Bronchial epithelial cell (primary cell): ENCODE measurements around the gene KRTAP10-5. TPM values are rescaled to one million over a fixed set of nuclear protein-coding genes. Genes with fewer than 3 reads are reported as not detected.

Source experiments
- DNase-seq: peaks from one replicate; pipeline ENCODE4 v3.0.0-alpha.2; 2010; ENCODE audit warnings: low read depth
- FAIRE-seq: peaks from 2 replicates; lab custom pipeline; 2011; peaks lifted over from hg19 to GRCh38; lab: Jason Lieb, UNC
- H3K27me3 ChIP-seq: 2 replicates; pipeline ENCODE4 v1.5.1; 2011; ENCODE audit warnings: low read length; ENCODE audit not compliant: control insufficient read depth, insufficient read depth
- H3K36me3 ChIP-seq: 2 replicates; pipeline ENCODE4 v1.5.1; 2011; ENCODE audit warnings: low read length; ENCODE audit not compliant: control insufficient read depth, insufficient read depth
- H3K4me3 ChIP-seq: 2 replicates; pipeline ENCODE4 v1.5.1; 2011; ENCODE audit warnings: mild to moderate bottlenecking, low read depth, low read length, control low read depth
- total RNA-seq: library from RNA; depleted of rRNA; stranded (reverse); fragments of >200 nt; gene quantifications from 2 replicates; pipeline ENCODE4 v1.2.1, GENCODE V29; 2014
- TF ChIP-seq, protein P1 (sequence below): IDR thresholded peaks from 2 replicates; pipeline ENCODE4 v1.5.1; 2011; ENCODE audit warnings: mild to moderate bottlenecking, moderate library complexity, low read length, control low read depth, inconsistent platforms; ENCODE audit not compliant: insufficient read depth, severe bottlenecking

KRTAP10-5 gene
- total RNA-seq, 1 donor from 2014 or later = not detected

DNA sequence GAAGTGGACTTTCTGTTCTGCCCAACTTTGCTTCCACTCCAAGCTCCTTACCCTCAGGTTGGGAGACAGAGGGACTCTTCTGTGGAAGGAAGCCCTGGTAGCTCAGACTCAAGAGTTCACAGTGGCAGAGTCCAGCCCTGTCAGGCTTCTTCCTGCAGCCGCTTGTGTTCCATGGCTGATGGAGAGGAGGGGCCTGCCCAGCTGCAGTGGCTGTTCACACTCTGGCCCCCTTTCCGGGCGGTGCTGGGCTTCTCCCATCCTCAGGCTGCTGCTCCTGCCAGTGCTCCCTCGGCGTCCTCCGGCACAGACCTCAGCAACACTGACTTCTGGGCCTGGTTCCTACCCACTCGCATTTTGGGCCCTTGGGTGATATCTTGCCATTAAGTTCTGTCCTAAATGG is 44.4 kb downstream of the KRTAP10-5 start:
- H3K27me3 ChIP-seq = no peaks in the 10 kb centered on the region
- H3K36me3 ChIP-seq = no peaks in the 10 kb centered on the region
- no peak overlapping the region for H3K4me3 ChIP-seq
- TF ChIP-seq, protein P1, sequence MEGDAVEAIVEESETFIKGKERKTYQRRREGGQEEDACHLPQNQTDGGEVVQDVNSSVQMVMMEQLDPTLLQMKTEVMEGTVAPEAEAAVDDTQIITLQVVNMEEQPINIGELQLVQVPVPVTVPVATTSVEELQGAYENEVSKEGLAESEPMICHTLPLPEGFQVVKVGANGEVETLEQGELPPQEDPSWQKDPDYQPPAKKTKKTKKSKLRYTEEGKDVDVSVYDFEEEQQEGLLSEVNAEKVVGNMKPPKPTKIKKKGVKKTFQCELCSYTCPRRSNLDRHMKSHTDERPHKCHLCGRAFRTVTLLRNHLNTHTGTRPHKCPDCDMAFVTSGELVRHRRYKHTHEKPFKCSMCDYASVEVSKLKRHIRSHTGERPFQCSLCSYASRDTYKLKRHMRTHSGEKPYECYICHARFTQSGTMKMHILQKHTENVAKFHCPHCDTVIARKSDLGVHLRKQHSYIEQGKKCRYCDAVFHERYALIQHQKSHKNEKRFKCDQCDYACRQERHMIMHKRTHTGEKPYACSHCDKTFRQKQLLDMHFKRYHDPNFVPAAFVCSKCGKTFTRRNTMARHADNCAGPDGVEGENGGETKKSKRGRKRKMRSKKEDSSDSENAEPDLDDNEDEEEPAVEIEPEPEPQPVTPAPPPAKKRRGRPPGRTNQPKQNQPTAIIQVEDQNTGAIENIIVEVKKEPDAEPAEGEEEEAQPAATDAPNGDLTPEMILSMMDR = no peak
- DNase-seq (no peak), FAIRE-seq (no peak)

DNA sequence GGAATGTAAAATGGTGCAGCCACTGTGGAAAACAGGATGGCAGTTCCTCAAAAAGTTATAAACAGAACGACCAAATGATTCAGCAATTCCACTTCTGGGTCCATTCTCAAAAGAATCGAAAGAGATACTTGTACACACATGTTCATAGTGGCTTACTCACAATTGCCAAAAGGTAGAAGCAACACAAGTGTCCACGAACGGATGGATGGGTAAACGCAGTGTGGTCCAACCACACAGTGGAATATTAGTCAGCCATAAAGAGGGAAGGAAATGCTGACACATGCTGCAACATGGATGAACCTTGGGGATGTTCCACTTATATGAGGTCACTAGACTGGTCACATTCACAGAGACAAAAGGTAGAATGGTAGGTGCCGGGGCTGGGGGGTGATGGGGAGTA is 45.7 kb downstream of the KRTAP10-5 start:
- no peaks in the 10 kb centered on the region for H3K27me3 ChIP-seq
- TF ChIP-seq, protein P1 = no peak
- DNase-seq (no peak), FAIRE-seq (no peak)
- H3K4me3 ChIP-seq = no peak overlapping the region
- no peaks in the 10 kb centered on the region for H3K36me3 ChIP-seq

- H3K4me3 ChIP-seq = no peak overlapping the region
- TF ChIP-seq, protein P1 = no peak
- no peak for FAIRE-seq
- H3K36me3 ChIP-seq = no peaks in the 10 kb centered on the region
- no peak for DNase-seq
- H3K27me3 ChIP-seq = no peaks in the 10 kb centered on the region
These were observed 46.3 kb downstream of the KRTAP10-5 start for GRCh38 chr21:44533891-44534627.

GRCh38 chr21:44533121-44533890 is 47.1 kb downstream of the KRTAP10-5 start:
- Histone ChIP-seq H3K36me3 (no peaks in the 10 kb centered on the region), H3K27me3 (no peaks in the 10 kb centered on the region), H3K4me3 (no peak overlapping the region)
- TF ChIP-seq, protein P1 = no peak
- no peak for FAIRE-seq
- no peak for DNase-seq

DNA sequence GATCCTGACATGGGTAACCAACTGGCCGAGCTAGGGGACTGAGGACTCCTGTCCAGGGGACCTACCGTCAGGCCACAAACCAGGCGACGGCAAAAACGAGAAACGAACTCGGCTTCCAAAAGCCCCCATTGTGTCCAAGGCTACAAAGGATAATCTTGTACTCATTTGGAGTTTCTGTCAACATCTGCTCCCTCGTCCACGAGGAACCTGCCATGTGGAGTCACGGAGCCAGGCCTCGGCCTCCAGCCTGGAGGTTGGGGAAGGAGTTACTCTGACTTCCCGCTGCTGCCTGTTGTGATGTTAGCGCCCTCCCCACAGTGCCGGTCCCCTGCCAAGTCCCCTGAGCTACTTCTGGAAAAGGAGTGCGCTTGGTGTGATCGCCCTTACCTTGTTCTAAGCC is 47.7 kb downstream of the KRTAP10-5 start:
- H3K4me3 ChIP-seq = no peak overlapping the region
- no peaks in the 10 kb centered on the region for H3K27me3 ChIP-seq
- DNase-seq (no peak), FAIRE-seq (no peak)
- TF ChIP-seq, protein P1 = no peak
- no peaks in the 10 kb centered on the region for H3K36me3 ChIP-seq
